ENCODE results near the gene EXOSC10. TPM values are rescaled to one million over a fixed set of nuclear protein-coding genes. Genes with fewer than 3 reads are reported as not detected.

EXOSC10 gene
- polyA plus RNA-seq, 1 donor from 2014 or later = 115 TPM

GRCh38 chr1:11058026-11058425 lies 41.6 kb downstream of the EXOSC10 start:
- Histone ChIP-seq H2AFZ (ENCODE audit: low read depth, low read length) (no peak overlapping the region), H3K36me3 (ENCODE audit: insufficient read depth, low read length) (peaks cover 1% of the 10 kb centered on the region), H3K4me3 (ENCODE audit: low read length) (no peak overlapping the region), H3K9ac (ENCODE audit: low read length) (no peak overlapping the region), H3K27ac (ENCODE audit: low read length) (no peak overlapping the region), H3K9me3 (ENCODE audit: low read length) (no peaks in the 10 kb centered on the region), H3K9me2 (ENCODE audit: insufficient read depth, low read length) (no peaks in the 10 kb centered on the region), H4K20me1 (ENCODE audit: insufficient read depth) (no peaks in the 10 kb centered on the region), H3K27me3 (ENCODE audit: insufficient read depth, low read depth, low read length) (no peaks in the 10 kb centered on the region), H3F3A (ENCODE audit: insufficient read depth, low read length, poor library complexity, severe bottlenecking) (no peaks in the 10 kb centered on the region), H3K4me2 (ENCODE audit: low read length) (no peak overlapping the region), H3K79me2 (replicated peaks; ENCODE audit: insufficient read depth, low read length) (peaks cover 7% of the 10 kb centered on the region)
- TF ChIP-seq MXI1 (conservative IDR thresholded peaks at IDR 0.05; ENCODE audit: poor library complexity, severe bottlenecking) (no peak), REST (IDR thresholded peaks at IDR 0.05; ENCODE audit: borderline replicate concordance) (no peak)

GRCh38 chr1:11057477-11057876 lies 42.2 kb downstream of the EXOSC10 start:
- H3K27me3 ChIP-seq (ENCODE audit: insufficient read depth, low read depth, low read length) = no peaks in the 10 kb centered on the region
- H2AFZ ChIP-seq (ENCODE audit: low read depth, low read length) = no peak overlapping the region
- H3K4me3 ChIP-seq (ENCODE audit: low read length) = no peak overlapping the region
- H3F3A ChIP-seq (ENCODE audit: insufficient read depth, low read length, poor library complexity, severe bottlenecking) = no peaks in the 10 kb centered on the region
- H3K36me3 ChIP-seq (ENCODE audit: insufficient read depth, low read length) = no peaks in the 10 kb centered on the region
- H3K79me2 ChIP-seq (replicated peaks; ENCODE audit: insufficient read depth, low read length) = peaks cover 7% of the 10 kb centered on the region
- H3K4me2 ChIP-seq (ENCODE audit: low read length) = no peak overlapping the region
- TF ChIP-seq REST (IDR thresholded peaks at IDR 0.05; ENCODE audit: borderline replicate concordance) (no peak), SMC3 (conservative IDR thresholded peaks at IDR 0.05; ENCODE audit: poor library complexity) (no peak), POLR2AphosphoS5 (IDR thresholded peaks at IDR 0.05) (no peak), RAD21 (conservative IDR thresholded peaks at IDR 0.05) (no peak), EZH2 (IDR thresholded peaks at IDR 0.05; ENCODE audit: borderline replicate concordance, insufficient read depth, low read length, poor library complexity, severe bottlenecking) (no peak)
- H3K27ac ChIP-seq (ENCODE audit: low read length) = no peak overlapping the region
- H3K9me3 ChIP-seq (ENCODE audit: low read length) = no peaks in the 10 kb centered on the region
- no peaks in the 10 kb centered on the region for H3K9me2 ChIP-seq (ENCODE audit: insufficient read depth, low read length)
- no peaks in the 10 kb centered on the region for H4K20me1 ChIP-seq (ENCODE audit: insufficient read depth)
- H3K9ac ChIP-seq (ENCODE audit: low read length) = no peak overlapping the region

- Histone ChIP-seq H4K20me1 (ENCODE audit: insufficient read depth) (no peaks in the 10 kb centered on the region), H3K36me3 (ENCODE audit: insufficient read depth, low read length) (no peaks in the 10 kb centered on the region), H3K27me3 (ENCODE audit: insufficient read depth, low read depth, low read length) (no peaks in the 10 kb centered on the region), H3K4me3 (ENCODE audit: low read length) (no peak overlapping the region), H2AFZ (ENCODE audit: low read depth, low read length) (no peak overlapping the region), H3K79me2 (replicated peaks; ENCODE audit: insufficient read depth, low read length) (peaks cover 7% of the 10 kb centered on the region), H3F3A (ENCODE audit: insufficient read depth, low read length, poor library complexity, severe bottlenecking) (no peaks in the 10 kb centered on the region), H3K9ac (ENCODE audit: low read length) (no peak overlapping the region), H3K27ac (ENCODE audit: low read length) (no peak overlapping the region), H3K9me3 (ENCODE audit: low read length) (no peaks in the 10 kb centered on the region), H3K9me2 (ENCODE audit: insufficient read depth, low read length) (no peaks in the 10 kb centered on the region), H3K4me2 (ENCODE audit: low read length) (no peak overlapping the region)
- TF ChIP-seq EZH2 (IDR thresholded peaks at IDR 0.05; ENCODE audit: borderline replicate concordance, insufficient read depth, low read length, poor library complexity, severe bottlenecking) (no peak), EP300 (conservative IDR thresholded peaks at IDR 0.05; ENCODE audit: poor library complexity, severe bottlenecking) (no peak), POLR2AphosphoS5 (IDR thresholded peaks at IDR 0.05) (no peak), RAD21 (conservative IDR thresholded peaks at IDR 0.05) (no peak)
Observed at GRCh38 chr1:11056504-11056903, 43.2 kb downstream of the EXOSC10 start.
